ENCODE measurements around the gene AP3D1.

AP3D1 gene

GRCh38 chr19:2189880-2190279 is 38.5 kb upstream of the AP3D1 start:
- TF ChIP-seq, protein P1, sequence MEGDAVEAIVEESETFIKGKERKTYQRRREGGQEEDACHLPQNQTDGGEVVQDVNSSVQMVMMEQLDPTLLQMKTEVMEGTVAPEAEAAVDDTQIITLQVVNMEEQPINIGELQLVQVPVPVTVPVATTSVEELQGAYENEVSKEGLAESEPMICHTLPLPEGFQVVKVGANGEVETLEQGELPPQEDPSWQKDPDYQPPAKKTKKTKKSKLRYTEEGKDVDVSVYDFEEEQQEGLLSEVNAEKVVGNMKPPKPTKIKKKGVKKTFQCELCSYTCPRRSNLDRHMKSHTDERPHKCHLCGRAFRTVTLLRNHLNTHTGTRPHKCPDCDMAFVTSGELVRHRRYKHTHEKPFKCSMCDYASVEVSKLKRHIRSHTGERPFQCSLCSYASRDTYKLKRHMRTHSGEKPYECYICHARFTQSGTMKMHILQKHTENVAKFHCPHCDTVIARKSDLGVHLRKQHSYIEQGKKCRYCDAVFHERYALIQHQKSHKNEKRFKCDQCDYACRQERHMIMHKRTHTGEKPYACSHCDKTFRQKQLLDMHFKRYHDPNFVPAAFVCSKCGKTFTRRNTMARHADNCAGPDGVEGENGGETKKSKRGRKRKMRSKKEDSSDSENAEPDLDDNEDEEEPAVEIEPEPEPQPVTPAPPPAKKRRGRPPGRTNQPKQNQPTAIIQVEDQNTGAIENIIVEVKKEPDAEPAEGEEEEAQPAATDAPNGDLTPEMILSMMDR (conservative IDR thresholded peaks at IDR 0.05; ENCODE audit: low read depth, low read length), result no peak
- H3K4me3 ChIP-seq (ENCODE audit: low read depth, low read length), result no peak overlapping the region

DNA sequence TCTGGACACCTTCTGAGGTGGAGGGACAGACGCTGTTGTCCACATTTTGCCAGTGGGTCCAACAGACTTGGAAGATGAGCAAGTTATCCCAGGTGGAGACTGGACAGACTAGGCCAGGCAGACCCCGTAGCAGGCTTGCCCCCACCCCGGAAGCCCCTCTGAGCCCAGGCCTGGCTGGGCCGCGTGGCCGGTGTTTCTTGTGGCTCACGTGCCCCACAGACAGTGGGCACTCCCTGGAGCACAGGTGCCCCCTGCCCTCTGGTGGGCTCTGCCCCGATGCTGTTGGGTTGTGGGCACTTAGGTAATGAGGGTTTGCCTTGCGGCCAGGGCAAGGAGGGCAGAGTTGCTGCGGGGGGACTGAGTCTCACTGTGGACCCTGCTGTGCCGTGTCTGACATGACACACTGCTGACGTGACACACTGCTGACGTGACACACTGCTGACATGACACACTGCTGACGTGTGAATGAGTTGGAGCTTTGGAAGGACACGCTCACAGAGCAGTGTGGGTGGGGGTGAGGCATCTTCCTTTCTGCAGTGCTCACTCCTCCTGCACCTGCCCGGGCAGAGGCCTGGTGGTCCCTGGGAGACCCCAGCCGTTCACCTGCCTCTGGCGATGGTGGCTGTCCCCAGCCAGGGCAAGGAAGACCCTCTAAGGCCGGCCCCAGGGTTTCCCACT is 37.5 kb upstream of the AP3D1 start:
- TF ChIP-seq, protein P1 (conservative IDR thresholded peaks at IDR 0.05; ENCODE audit: low read depth, low read length), result no peak
- no peak for DNase-seq (ENCODE audit: low read depth)
- H3K4me3 ChIP-seq (ENCODE audit: low read depth, low read length), result no peak overlapping the region

More at GRCh38 chr19:2189880-2190279, 38.5 kb upstream of the AP3D1 start:
- no peak for DNase-seq (ENCODE audit: low read depth)

GRCh38 chr19:2187159-2187558 is 35.8 kb upstream of the AP3D1 start:
- DNase-seq (ENCODE audit: low read depth), result no peak
- H3K4me3 ChIP-seq (ENCODE audit: low read depth, low read length), result no peak overlapping the region
- TF ChIP-seq, protein P1 (conservative IDR thresholded peaks at IDR 0.05; ENCODE audit: low read depth, low read length), result no peak

DNA sequence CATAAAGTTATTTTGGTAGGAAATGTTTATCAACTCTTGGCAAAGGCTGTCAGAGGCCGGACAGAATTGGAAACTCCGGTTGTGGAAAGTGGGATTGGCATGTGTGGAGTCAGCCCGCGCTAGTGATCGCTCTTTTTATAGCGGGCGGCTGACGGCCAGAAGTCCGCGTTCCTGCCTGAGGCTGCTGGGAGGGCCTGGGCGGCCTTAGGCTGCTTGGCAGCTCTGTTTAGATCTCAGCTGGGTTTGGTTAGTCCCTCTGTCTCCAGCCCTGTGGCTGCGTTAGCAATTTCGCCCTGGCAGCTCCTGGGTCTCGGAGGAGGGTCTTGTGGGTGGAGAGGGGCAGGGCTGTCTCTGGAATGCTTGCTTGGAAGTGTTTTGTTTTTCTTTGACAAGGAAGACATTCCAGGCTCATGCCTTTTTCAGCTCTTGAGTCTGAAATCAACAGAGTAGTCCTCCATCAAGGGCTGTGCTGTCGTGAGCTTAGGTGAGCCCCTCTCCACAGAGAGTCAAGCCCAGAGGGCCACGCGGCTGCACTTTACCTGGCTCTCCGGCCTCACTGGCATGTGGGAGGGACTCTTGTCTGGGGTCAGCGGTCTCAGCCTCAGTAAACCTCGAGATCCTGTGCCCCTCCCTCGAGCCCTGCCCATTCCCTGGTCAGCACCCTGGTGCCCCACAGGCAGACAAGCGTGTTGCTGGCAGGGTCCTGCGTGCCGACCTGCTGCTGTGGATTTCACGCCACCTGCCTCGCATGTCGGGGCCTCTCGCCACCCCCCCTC is 34.9 kb upstream of the AP3D1 start:
- TF ChIP-seq, protein P1 (conservative IDR thresholded peaks at IDR 0.05; ENCODE audit: low read depth, low read length), result no peak
- H3K4me3 ChIP-seq (ENCODE audit: low read depth, low read length), result peak overlapping the region; percentile 16
- peak; percentile 91 for DNase-seq (ENCODE audit: low read depth)

DNA sequence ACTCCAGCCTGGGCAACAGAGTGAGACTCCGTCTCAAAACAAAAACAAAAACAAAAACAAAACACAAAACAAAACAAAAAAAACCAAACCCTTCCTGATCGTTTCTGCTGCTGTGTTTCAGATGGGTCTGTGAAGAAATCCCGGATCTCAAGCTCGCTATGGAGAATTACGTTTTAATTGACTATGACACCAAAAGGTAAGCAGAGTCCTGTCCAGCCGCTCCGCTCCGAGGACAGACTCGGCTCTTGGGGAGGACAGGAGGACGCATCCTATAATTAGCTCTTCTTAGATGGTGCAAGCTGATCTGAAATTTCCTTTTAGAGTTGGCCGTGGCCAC is 34.3 kb upstream of the AP3D1 start:
- no peak for DNase-seq (ENCODE audit: low read depth)
- TF ChIP-seq, protein P1 (conservative IDR thresholded peaks at IDR 0.05; ENCODE audit: low read depth, low read length), result no peak
- H3K4me3 ChIP-seq (ENCODE audit: low read depth, low read length), result peak overlapping the region; percentile 16

- DNase-seq (ENCODE audit: low read depth), result no peak
- H3K4me3 ChIP-seq (ENCODE audit: low read depth, low read length), result no peak overlapping the region
- TF ChIP-seq, protein P1 (conservative IDR thresholded peaks at IDR 0.05; ENCODE audit: low read depth, low read length), result no peak
Measured at GRCh38 chr19:2184422-2184975, 33.1 kb upstream of the AP3D1 start.
